ENCODE data around the gene SAFB.

SAFB gene

DNA sequence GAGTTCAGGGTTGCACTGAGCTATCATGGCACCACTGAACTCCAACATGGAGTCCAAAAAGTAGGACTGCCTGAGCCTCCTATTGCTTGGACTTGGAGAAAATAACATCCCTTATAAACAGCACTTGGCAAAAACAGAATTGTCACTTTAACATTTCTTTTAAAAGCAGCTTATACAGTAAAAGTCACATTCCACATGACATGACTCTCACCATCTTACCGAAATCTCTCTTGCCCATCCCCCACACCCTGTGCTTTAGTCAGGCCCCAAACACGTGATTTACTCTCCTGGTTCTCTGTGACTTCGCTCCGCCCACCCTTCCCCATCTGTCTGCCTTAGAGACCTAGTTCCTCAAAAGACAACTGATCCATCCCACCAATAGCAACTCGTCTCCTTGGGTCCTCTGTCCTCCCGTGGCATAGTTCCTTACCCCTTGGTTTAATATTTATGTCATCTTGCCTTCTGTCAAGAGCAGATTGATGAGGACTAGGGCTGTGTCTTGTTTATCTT, 4.6 kb downstream of the SAFB start:
- DNase-seq, result peak; percentile 43

DNA sequence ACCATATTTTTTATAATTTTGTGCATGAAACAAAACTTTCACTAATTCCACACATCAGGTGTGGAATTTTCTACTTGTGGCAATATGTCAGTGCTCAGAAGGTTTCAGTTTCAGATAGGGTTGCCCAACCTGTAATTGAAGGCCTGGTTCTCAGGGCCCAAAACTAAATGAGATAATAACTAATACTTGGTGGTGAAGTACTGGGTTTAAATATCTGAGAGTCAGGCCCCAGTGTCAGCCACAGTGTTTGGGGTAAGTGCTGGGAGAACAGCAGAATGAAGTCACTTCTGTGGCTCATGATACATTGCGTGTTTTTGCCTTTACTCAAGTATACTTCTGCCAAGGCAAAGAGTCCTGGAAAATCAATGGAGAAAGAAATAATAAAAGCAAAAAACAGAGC, 5.6 kb downstream of the SAFB start:
- DNase-seq, result no peak

DNA sequence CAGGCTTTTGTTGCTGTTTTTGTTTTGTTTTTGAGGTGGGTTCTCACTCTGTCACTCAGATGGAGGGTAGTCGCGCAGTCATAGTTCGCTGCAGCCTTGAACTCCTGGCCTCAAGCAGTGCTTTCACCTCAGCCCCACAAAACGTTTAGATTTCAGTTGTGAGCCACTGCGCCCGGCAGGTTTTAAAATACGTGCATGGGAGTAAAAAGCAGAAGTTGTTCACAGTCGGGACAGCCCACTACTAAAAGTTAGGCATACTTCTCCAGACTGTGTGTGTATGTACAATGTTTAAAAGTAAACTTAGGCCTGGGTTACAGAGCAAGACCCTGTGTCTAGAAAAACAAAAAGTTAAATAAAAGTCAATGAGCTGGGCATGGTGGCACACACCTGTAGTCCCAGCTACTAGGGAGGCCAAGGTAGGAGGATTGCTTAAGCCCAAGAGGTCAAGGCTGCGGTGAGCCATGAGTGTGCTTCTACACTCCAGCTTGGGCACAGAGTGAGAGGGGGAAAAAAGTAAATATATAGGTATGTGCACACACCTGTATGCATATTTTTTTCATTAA, 6.1 kb downstream of the SAFB start:
- DNase-seq, result no peak

DNA sequence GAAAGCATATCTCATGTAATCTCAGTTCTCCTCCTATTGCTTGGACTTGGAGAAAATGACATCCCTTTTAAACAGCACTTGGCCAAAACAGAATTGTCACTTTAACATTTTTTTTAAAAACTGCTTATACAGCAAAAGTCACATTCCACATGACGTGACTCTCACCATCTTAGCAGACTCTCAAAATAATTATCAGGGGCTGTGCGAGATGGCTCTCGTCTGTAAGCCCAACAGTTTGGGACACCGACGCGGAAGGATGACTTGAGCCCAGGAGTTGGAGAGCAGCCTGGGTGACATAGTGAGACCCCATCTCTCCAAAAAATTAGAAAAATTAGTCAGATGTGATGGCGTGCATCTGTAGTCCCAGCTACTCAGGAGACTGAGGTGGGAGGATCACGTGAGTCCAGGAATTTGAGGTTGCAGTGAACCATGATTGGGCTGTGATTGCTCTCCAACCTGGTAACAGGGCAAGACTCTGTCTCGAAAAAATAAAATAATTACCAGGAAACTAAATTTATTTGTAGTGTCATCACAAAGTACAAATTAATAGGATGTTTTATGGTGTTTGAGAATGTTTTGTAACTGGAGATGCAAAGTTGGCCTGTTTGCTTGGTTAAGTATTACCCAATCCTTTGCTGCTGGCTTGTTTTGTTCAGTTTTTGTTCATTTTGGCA, 8.8 kb downstream of the SAFB start:
- DNase-seq, result no peak

DNA sequence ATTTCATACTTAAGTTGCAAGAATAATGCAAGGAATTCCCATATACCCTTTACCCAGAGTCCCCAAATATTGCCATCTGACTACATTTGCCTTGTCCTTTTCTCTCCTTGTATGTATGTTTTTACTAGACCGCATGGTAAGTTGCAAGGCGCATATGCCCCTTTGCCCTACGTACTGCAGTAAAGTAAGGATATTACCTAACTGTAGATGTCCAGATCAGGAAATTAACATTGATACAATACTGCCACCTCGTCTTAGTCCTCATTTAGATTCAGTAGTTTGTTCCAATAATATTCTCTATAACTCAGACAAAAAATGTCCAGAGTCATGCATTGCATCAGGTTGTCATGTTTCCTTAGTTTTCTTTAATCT, 9.3 kb downstream of the SAFB start:
- DNase-seq, result no peak

DNA sequence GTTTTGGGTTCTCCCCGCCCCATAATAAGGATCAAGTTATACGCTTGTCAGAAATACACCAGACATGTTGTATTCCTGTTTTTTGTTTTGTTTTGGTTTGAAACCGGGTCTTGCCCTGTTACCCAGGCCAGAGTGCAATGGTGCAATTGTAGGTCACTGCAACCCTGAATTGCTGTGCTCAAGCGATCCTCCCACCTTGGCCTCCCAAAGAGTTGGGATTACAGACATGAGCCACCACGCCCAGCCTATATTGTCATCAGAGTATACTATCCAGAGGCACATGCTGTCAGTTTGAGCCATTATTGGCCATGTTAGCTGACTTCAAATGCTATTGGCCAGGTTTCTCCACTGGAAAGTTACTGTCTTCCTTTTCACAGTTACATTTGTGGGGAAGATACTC, 9.8 kb downstream of the SAFB start:
- DNase-seq, result no peak

DNA sequence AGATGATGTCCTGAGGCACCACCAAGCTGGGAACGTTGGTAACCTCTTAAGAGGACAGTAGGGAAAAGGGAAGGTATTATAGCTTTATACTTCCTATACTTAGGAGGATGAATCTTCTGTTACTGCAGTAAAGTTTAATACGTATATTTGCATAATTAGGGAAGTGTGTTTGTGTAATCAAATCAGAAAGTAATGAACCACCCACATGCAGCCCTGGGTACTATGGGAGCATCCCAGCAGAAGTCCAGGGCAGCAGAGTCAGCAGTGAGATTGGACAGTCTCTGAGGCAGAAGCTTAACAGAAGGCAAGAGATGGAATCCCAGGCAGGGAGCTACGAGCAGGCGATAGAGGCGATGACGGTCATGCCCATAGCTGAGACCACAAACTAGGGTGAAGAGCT, 12.5 kb downstream of the SAFB start:
- DNase-seq, result no peak

DNA sequence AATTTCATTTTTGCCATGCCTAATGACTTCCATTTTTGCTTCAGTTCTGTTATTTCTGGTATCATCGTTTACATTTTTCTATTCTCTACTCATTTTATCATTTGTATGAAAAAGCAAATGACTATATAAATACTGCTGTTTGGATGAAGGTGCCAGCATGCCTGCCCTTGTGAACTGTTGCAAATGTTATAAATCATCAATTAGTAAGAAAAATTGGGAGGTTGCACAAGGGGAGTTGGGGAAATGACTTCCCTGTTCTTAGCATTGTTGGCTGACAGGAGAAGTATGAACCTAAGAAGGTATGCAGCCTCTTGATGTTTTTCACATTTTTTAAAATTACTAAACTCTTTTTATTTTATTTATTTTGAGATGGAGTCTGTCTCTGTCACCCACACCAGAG, 15.1 kb downstream of the SAFB start:
- no peak for DNase-seq

DNA sequence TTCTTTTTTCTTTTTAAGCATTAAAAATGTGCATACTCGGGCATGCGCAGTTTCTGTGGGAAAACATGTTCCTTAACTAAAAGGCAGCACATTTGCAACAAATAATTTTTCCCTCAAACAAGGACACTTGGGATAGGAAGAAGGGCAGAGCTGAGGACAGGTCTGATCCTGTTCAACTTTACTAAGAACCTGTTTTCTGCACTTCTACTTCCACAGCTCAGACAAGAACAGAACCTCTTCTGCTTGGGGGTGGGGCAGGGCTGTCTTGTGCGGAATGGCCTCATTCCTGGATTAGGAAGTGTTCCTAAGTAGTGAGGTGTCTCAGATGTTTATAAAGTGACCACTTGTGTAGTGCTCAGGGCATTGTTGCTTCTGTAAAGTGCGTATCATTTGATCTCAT, 18.3 kb downstream of the SAFB start:
- no peak for DNase-seq

DNA sequence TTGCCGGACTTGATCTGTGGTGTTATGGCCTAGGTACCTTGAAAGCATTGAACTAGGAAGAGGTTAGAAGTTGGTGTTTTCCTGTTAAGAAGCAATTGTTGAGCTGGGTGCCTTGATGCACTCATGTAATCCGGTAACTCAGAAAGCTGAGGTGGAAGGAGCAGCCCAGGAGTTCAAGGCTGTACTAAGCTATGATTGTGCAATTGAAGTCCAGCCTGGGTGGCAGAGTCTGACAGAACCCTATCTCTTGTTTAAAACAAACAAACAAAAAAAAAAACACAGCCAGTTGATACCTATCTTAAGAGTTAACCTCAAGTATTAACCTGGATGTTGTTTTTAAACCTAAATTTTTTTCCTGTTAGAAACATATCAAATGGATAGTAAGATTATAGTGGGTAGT, 19.3 kb downstream of the SAFB start:
- no peak for DNase-seq

DNA sequence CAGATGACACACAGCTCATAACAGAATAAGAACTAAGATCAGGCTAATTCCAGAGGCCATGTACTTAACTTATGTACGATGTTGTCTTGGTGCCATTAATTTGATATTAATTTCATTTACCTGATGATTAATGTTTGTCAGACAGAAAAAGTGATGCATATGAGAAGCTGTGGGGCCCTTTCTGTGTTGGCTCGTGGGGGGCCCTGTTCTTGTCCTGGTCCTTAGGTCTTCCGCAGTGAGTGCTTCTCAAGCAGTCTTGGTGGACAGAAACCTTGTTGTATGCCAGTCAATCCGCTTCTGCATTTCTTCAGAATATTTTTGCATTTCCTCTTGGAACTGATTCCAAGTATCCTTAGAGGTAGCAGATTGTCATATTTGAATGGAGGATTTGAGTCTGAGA, 20.2 kb downstream of the SAFB start:
- no peak for DNase-seq

DNA sequence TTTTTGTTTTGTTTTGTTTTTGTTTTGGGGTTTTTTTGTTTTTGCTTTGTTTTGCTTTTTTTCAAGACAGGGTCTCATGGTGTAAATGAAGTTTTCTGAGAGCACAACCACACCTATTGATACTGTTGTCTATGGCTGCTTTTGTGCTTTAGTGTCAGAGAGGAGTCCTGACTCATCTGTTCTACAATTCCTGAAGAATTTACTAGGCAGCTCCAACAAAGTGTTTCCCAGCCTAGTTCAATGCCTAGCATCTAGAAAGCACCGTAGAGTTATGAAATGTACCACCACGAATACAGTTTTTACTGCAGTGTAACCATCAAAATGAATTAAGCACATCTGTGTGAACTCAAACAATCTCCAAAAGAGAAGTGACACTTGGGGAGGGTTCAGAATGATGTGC, 21.2 kb downstream of the SAFB start:
- no peak for DNase-seq

DNA sequence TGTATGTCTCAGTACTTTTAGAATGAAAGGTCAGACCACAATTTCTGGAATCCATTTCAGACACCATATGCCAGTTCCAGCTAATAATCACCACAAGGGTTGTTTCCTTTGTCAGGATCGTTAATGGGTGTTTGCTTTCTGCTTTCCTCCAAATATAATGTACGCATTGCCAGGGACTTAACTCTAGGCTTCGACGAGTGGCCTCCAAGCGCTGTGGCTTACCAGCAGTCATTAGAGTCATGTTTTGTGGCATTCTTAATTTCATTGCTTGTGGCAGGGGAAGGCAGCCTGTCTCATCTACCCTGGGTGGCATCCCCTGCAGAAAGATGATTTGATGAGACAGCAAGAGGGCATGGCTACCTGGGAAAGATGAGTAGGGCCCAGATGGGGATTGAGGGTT, 22.5 kb downstream of the SAFB start:
- no peak for DNase-seq

DNA sequence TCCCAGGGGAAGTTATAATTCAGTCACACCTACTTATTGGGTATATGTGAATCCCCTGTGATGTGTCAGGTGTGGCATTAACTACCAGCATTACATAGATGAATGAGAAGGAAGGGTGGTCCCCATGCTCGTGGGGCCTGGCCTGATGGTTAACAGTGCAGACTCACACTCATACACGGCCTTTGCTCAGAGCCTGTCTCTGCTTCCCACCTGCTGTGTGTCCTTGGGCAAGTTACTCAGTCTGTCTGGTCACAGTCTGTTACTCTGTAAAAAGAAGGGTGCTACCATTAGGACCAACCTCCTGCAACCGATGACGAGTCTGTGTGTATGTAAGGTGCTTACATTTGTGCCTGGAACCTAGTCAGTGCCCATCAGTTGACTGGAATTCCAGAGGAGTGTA, 23.8 kb downstream of the SAFB start:
- no peak for DNase-seq

DNA sequence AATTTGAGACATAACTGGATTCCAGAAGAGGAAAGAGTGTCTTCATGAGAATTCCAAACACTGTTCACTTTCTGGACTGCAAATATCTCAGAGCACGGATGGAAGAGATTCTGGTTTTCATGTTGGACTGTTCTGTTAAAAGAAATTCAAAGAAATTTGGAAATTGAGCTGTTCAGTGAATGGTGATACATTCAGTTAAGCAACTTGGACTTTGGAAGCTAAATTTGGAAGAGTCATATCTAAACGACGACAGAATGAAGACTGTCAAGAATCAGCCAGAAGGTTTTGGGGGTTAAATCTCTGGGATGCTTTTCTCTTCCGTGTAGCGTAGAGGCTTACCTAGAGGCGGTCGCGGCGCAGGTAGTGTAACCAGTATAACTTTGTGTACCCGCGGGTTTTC, 25.6 kb downstream of the SAFB start:
- no peak for DNase-seq

DNA sequence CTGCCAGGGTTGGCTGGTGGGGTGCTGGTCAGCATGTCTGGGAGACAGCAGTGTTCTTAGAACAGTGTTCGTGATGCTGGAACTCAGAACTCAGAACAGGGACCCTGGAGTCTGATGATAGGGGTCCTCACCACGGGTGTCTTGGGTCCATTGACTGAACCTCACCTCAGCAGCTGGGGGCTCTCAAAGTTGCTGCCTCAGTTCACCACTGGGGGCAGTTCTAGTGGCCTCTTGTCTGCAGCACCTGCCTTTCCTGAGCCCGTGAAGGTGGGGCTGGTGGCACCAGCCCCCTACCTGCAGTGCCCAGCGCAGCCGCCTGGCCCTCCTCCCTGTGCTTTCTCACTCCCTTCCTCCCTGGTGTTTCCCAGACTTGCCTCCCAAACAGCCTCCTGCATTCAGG, 28.5 kb downstream of the SAFB start:
- DNase-seq, result no peak

DNA sequence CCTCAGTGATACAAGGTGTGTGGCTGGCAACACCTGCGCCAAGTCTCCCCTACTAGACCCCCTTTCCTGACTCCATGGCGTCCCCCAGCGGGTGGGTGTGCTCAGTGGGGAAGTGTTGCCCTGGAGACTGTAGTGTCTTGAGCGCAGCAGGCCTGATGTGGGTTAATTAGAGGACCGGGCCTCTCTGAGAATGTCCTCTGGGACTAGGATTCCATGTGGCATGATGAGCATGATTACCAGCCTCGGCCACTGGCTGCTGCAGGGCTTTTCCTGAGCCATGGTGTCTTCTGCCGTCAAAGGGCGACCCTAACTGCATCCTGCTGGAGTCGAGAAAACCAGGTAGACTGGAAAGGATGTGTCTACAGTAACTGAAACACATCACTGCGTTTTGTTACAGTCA, 29.4 kb downstream of the SAFB start:
- DNase-seq, result no peak

DNA sequence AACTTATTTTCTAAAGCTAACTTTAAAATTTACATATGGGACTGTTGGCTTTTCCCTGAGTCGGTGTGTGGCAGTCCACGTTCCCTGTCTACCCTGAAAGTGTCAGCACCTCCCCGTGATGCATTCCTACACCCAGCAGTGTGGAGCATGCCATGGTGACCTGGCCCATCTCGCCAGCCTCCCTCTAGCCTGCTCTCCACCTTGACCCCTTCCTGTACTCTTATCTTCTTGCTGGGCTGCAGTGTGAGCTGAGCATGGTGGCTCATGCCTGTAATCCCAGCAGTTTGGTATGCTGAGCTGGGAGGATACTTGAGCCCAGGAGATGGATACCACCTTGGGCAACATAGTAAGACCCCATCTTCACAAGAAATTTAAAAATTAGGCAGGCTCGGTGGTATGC, 32.0 kb downstream of the SAFB start:
- DNase-seq, result no peak

DNA sequence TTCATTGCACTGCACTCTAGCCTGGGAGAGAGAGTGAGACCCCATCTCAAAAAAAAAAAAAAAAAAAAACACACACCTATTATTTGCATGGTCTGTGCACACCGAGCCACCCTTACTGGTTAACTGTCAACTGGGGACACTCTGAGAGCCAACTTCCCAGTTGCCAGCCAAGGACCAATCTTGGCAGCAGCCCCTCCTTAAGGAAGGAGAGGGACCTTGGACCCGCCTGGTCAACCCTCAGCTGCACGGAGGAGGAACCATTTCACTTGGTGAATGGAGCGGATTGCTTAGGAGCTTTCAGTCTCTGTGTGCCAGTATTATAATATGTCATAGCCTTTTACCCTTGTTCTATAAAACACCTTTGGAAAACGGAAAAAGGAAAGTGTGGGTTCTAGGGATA, 32.5 kb downstream of the SAFB start:
- no peak for DNase-seq

DNA sequence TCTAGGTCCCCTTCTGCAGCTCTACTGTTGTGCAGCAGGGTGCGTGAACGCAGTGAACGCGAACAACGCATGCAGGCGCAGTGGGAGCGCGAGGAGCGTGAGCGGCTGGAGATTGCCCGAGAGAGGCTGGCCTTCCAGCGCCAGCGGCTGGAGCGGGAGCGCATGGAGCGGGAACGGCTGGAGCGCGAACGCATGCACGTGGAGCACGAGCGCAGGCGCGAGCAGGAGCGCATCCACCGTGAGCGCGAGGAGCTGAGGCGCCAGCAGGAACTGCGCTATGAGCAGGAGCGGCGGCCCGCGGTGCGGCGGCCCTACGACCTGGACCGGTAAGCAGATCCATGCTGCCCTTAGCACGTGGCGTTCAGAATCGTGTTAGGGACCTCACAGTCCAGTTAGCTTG, 38.6 kb downstream of the SAFB start:
- no peak for DNase-seq

DNA sequence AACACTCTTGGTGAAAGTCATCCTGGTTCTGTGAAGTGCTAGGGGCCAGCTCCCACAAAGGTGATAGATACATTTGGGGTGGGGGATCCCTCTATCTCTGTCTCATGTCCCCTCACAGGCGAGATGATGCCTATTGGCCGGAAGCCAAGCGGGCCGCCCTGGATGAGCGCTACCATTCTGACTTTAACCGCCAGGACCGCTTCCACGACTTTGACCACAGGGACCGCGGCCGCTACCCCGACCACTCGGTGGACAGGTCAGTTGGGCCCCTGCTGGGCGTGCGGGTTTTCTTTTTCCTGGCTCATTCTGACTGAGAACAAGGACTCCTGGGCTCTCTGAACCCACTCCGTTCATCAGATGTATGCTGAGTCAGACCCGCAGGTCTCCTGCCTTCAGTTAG, 41.0 kb downstream of the SAFB start:
- DNase-seq, result no peak

DNA sequence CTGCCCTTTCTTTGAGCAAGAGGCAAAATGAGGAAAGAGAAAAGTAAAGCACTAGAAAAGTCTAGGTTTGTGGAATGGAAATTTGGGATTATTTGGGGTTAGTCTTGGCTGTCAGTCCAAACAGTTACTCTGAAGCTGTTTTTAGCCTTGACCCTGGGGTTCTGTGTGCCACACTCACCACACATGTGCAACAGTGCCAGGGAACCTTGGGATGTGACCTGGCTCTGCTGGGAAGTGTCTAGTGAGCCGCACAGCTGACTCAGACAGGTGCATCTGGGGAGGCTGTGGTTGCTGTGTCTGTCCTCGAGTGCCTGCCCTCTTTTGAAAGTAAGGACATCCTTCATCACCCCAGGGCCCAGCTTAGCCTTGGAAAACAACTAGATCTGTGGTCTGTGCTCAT, 41.6 kb downstream of the SAFB start:
- DNase-seq, result no peak

DNA sequence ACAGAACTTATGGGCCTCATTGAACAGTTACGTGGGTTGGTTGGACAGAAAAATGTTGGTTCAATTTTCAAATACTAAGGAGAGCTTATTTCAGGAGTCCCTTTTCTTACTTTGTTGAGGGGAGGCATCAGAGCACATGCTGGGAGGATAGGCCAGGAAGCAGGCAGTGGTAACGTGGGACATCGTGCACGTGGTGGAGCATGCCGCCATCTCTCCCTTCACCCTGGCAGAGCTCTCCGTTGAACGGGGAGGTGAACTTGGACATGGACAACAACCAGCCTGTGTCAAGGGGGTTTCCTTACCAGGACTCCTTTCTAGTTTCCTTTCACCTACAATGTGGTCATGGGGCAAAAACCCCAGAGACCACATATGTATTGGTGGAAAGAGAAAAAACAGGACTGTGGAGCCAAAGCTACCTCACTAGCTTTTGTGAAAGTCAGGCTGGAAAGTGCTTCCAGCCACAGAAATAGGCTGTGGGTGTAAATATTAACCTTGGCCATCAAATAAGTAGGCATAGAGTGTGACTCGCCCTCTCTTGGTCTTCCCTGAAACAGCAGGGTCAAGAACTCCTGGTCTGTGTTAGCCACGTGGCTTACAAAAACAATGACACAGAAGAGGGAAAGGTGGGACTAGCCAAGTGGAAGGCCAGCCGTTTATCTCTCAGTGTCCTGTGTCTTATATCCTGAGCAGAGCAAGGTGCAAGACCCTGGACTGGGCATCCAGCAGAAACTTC, 43.1 kb downstream of the SAFB start:
- DNase-seq, result peak; percentile 36

DNA sequence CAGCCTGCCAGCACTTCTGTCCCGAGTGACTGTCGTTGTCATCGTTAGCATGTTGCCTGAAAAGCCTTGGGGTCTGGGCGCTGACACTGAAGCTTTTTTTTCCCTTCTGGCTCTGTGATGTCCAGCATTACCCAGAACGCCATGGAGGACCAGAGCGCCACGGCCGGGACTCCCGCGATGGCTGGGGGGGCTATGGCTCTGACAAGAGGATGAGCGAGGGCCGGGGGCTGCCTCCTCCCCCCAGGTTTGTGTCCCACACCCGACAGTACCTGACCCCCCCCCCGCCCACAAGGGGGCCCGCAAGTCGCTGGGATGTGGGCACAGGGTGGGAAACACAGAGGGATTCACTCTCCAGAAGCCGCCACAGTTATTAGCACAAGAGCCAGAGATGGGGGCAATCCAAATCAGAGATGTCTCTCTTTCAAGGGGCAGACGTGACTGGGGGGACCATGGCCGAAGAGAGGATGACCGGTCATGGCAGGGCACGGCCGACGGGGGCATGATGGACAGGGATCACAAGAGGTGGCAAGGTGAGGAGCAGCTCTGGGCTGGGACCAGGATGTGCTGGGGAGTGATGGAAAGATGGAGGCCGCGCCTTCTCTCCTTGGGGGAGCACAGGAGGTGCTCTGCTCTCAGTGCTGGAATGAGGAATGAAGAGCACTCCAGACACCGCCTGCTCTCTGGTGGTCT, 44.2 kb downstream of the SAFB start:
- no peak for DNase-seq
